GM12878 (cell line): ENCODE measurements around the gene SORBS2. TPM values are rescaled to one million over a fixed set of nuclear protein-coding genes. Genes with fewer than 3 reads are reported as not detected.

Experiments
- ATAC-seq: fragments of 200-7000 bp; cut with Tn5 transposase; 3 replicates; pipeline ENCODE4 v1.9.1; 2020; ENCODE audit warnings: mild to moderate bottlenecking, moderate library complexity
- BruUV-seq: library from RNA; stranded (reverse); fragments of 400-500 nt; replicated peaks from 2 replicates; lab custom pipeline; 2021; lab: Mats Ljungman, UMichigan
- CTCF ChIA-PET: fragments of 300-600 bp; sonication (Branson Sonifier 250); formaldehyde crosslinking; extraction: SDS; loops from one replicate; lab custom pipeline; 2021; ENCODE audit warnings: inconsistent platforms; lab: Yijun Ruan, JAX
- POLR2A ChIA-PET: fragments of 350-600 bp; formaldehyde crosslinking; extraction: SDS; loops from one replicate; lab custom pipeline; 2021; ENCODE audit warnings: inconsistent platforms; lab: Charles Lee
- RAD21 ChIA-PET: fragments of 300-600 bp; sonication (Branson Sonifier 250); formaldehyde crosslinking; loops from one replicate; lab custom pipeline; 2023; ENCODE audit warnings: antibody characterized with exemption; ENCODE audit not compliant: unreplicated experiment; lab: Charles Lee
- SMC1A ChIA-PET: fragments of 300-600 bp; sonication (Branson Sonifier 250); formaldehyde crosslinking; loops from one replicate; lab custom pipeline; 2023; ENCODE audit not compliant: unreplicated experiment, uncharacterized antibody; lab: Charles Lee
- DNase-seq: peaks from one replicate; pipeline ENCODE4 v3.0.0-alpha.2; 2011; ENCODE audit warnings: low read depth, low spot score
- FAIRE-seq: peaks from 3 replicates; lab custom pipeline; 2011; peaks lifted over from hg19 to GRCh38; lab: Jason Lieb, UNC
- H2AFZ ChIP-seq: 2 replicates; pipeline ENCODE4 v1.6.0; 2011; ENCODE audit warnings: low read depth, low read length, control low read depth; ENCODE audit not compliant: control insufficient read depth
- H3K27ac ChIP-seq: 2 replicates; pipeline ENCODE4 v1.5.1; 2011; ENCODE audit warnings: control low read depth; ENCODE audit not compliant: control insufficient read depth, insufficient read depth
- H3K27me3 ChIP-seq, 2 experiments: replicated peaks in 1 of 2; 2 replicates each; pipeline versions ENCODE4 v1.6.0 to v1.6.1; 2011; ENCODE audit warnings: low read length in 1 of 2; ENCODE audit not compliant: control insufficient read depth in 2 of 2, insufficient read depth in 2 of 2
- H3K36me3 ChIP-seq, 2 experiments: 2 replicates each; pipeline ENCODE4 v1.5.1; 2011; ENCODE audit warnings: low read length in 1 of 2; ENCODE audit not compliant: control insufficient read depth in 2 of 2, insufficient read depth in 2 of 2
- H3K4me1 ChIP-seq: 2 replicates; pipeline ENCODE4 v1.6.1; 2011; ENCODE audit warnings: mild to moderate bottlenecking, low read length, moderate library complexity, mixed read lengths; ENCODE audit not compliant: control insufficient read depth, insufficient read depth
- H3K4me2 ChIP-seq: 2 replicates; pipeline ENCODE4 v1.6.0; 2011; ENCODE audit warnings: control low read depth; ENCODE audit not compliant: control insufficient read depth, insufficient read depth
- H3K4me3 ChIP-seq: fragments of 200-600 bp; sonication (generic); 2 replicates; pipeline ENCODE4 v1.5.1; 2016
- H3K79me2 ChIP-seq: 2 replicates; pipeline ENCODE4 v1.6.0; 2011; ENCODE audit warnings: low read length; ENCODE audit not compliant: control insufficient read depth, insufficient read depth
- H3K9ac ChIP-seq: 2 replicates; pipeline ENCODE4 v1.8.0; 2011; ENCODE audit warnings: low read length, control low read depth, mixed read lengths; ENCODE audit not compliant: control insufficient read depth, insufficient read depth
- H3K9me3 ChIP-seq: replicated peaks from 3 replicates; pipeline ENCODE4 v1.5.1; 2011; ENCODE audit warnings: mild to moderate bottlenecking, low read length; ENCODE audit not compliant: control insufficient read depth, insufficient read depth
- H4K20me1 ChIP-seq: 2 replicates; pipeline ENCODE4 v1.6.0; 2011; ENCODE audit not compliant: control insufficient read depth, insufficient read depth
- BACH1 ChIP-seq: fragments of 450-650 bp; IDR thresholded peaks from 2 replicates; pipeline ENCODE4 v1.6.1; 2017; ENCODE audit warnings: mild to moderate bottlenecking, borderline replicate concordance
- DPF2 ChIP-seq: fragments of 450-650 bp; IDR thresholded peaks from 2 replicates; pipeline ENCODE4 v1.6.1; 2017; ENCODE audit warnings: mild to moderate bottlenecking
- ESRRA ChIP-seq: IDR thresholded peaks from 2 replicates; pipeline ENCODE4 v1.6.1; 2012; ENCODE audit warnings: mild to moderate bottlenecking, low read length, improper control_type of control experiment
- GATAD2B ChIP-seq: fragments of 450-650 bp; conservative IDR thresholded peaks from 2 replicates; pipeline ENCODE4 v1.6.1; 2017; ENCODE audit warnings: low read depth, mild to moderate bottlenecking, moderate library complexity
- IRF4 ChIP-seq: IDR thresholded peaks from 2 replicates; pipeline ENCODE4 v1.6.1; 2011; ENCODE audit warnings: low read depth, low read length
- MEF2B ChIP-seq: fragments of 450-650 bp; IDR thresholded peaks from 2 replicates; pipeline ENCODE4 v1.6.1; 2018; ENCODE audit warnings: mild to moderate bottlenecking, moderate library complexity; ENCODE audit not compliant: partially characterized antibody, poor library complexity, severe bottlenecking
- NBN ChIP-seq: fragments of 450-650 bp; IDR thresholded peaks from 2 replicates; pipeline ENCODE4 v1.6.1; 2016
- NRF1 ChIP-seq: conservative IDR thresholded peaks from 2 replicates; pipeline ENCODE4 v1.6.1; 2011; ENCODE audit warnings: mild to moderate bottlenecking, low read depth, low read length, improper control_type of control experiment
- SMC3 ChIP-seq: IDR thresholded peaks from 2 replicates; pipeline ENCODE4 v1.6.1; 2011; ENCODE audit warnings: low read length, improper control_type of control experiment, borderline replicate concordance
- TARDBP ChIP-seq: IDR thresholded peaks from 2 replicates; pipeline ENCODE4 v1.6.1; 2016; ENCODE audit warnings: borderline replicate concordance
- WGBS: methylation state at CpG from one replicate; pipeline ENCODE4 v1.1.6; 2016; ENCODE audit warnings: low lambda C conversion rate; ENCODE audit not compliant: insufficient replicate concordance, insufficient coverage; ENCODE audit errors: missing lambda C conversion rate; 5-methylcytosine and 5-hydroxymethylcytosine counted together
- in situ Hi-C: fragments of 300-500 bp; cut with MboI; formaldehyde crosslinking; loops from 9 replicates; pipeline ENCODE4 v1.14.3; 2018; ENCODE audit warnings: mixed read lengths
- intact Hi-C: fragments of 100-400 bp; cut with micrococcal nuclease; formaldehyde crosslinking; loops from one replicate; pipeline ENCODE4 v1.14.2; 2022; ENCODE audit not compliant: unreplicated experiment
- polyA plus RNA-seq, 11 experiments: library from polyadenylated mRNA; depleted of rRNA in 4 of 11; unstranded in 6 of 11; stranded (reverse) in 5 of 11; fragments of >200 nt; fragmentation: Nextera tagmentation in 4 of 11; fragmentation: Illumina TruSeq in 1 of 11; extraction: Ambion mirVana in 4 of 11; extraction: Trizol in 1 of 11; gene quantifications; 1 replicate in 1 of 11; 2 replicates in 10 of 11; pipeline versions ENCODE4 v1.2.1 to v1.2.3, GENCODE V29; 2011 to 2016; ENCODE audit warnings: inconsistent platforms in 2 of 11, missing spikeins in 2 of 11, low read depth in 1 of 11
- total RNA-seq, 4 experiments: library from RNA; depleted of rRNA in 3 of 4; stranded (reverse); fragments of >200 nt in 3 of 4; fragmentation: Illumina TruSeq in 1 of 4; extraction: Trizol in 1 of 4; gene quantifications; 2 replicates each; pipeline versions ENCODE4 v1.2.1 to v1.2.3, GENCODE V29; 2013 to 2021
- TF ChIP-seq, protein P1 (sequence below): fragments of 450-650 bp; formaldehyde crosslinking; IDR thresholded peaks from 2 replicates; pipeline ENCODE4 v1.4.0; 2022; ENCODE audit warnings: mild to moderate bottlenecking, moderate library complexity
- TF ChIP-seq, protein P2 (sequence below): fragments of 150-350 bp; IDR thresholded peaks from 2 replicates; pipeline ENCODE4 v1.6.1; 2016; ENCODE audit warnings: low read depth, low read length
- TF ChIP-seq, protein P3 (sequence below): fragments of 450-650 bp; IDR thresholded peaks from 2 replicates; pipeline ENCODE4 v1.6.1; 2014; ENCODE audit warnings: mild to moderate bottlenecking

Gene SORBS2
- total and polyA plus RNA-seq, 10 of the 15 experiments (the other 5 are each of a cell fraction or from before 2014, with no cell fraction given) = 0.06 to 3.0 (median 0.79) TPM

- TF ChIP-seq GATAD2B = no peak
- TF ChIP-seq, protein P1, sequence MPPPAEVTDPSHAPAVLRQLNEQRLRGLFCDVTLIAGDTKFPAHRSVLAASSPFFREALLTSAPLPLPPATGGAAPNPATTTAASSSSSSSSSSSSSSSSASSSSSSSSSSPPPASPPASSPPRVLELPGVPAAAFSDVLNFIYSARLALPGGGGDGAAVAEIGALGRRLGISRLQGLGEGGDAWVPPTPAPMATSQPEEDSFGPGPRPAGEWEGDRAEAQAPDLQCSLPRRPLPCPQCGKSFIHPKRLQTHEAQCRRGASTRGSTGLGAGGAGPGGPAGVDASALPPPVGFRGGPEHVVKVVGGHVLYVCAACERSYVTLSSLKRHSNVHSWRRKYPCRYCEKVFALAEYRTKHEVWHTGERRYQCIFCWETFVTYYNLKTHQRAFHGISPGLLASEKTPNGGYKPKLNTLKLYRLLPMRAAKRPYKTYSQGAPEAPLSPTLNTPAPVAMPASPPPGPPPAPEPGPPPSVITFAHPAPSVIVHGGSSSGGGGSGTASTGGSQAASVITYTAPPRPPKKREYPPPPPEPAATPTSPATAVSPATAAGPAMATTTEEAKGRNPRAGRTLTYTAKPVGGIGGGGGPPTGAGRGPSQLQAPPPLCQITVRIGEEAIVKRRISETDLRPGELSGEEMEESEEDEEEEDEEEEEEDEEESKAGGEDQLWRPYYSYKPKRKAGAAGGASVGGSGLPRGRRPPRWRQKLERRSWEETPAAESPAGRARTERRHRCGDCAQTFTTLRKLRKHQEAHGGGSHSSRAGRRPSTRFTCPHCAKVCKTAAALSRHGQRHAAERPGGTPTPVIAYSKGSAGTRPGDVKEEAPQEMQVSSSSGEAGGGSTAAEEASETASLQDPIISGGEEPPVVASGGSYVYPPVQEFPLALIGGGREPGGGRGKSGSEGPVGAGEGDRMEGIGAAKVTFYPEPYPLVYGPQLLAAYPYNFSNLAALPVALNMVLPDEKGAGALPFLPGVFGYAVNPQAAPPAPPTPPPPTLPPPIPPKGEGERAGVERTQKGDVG (CRISPR knock-in tag) = no peak
- no peak for TF ChIP-seq NBN
Observed at GRCh38 chr4:185835814-185836213, 23.8 kb upstream of the SORBS2 start (continued).

- no TSS peak for BruUV-seq
- Histone ChIP-seq H3K27me3 (0 out of 4 replicates have a peak, but pooled peaks cover 0 to 2% of the 10 kb centered on the region in 2 experiments), H3K4me3 (no peak overlapping the region), H3K4me1 (no peaks in the 10 kb centered on the region), H3K4me2 (no peak overlapping the region), H3K9ac (no peak overlapping the region), H3K79me2 (no peaks in the 10 kb centered on the region), H4K20me1 (no peaks in the 10 kb centered on the region), H3K27ac (no peak overlapping the region), H2AFZ (no peak overlapping the region), H3K9me3 (no peaks in the 10 kb centered on the region)
- ChIA-PET POLR2A (no interaction called here), CTCF (no interaction called here), SMC1A (no interaction called here), RAD21 (no interaction called here)
- in situ Hi-C loops (no loop called here), intact Hi-C loops (no loop called here)
- WGBS = 84% methylated on average over 4 of the region's 4 CpGs
- ATAC-seq (no peak), FAIRE-seq (no peak), DNase-seq (no peak)
- no peak for TF ChIP-seq TARDBP
- TF ChIP-seq, protein P2, sequence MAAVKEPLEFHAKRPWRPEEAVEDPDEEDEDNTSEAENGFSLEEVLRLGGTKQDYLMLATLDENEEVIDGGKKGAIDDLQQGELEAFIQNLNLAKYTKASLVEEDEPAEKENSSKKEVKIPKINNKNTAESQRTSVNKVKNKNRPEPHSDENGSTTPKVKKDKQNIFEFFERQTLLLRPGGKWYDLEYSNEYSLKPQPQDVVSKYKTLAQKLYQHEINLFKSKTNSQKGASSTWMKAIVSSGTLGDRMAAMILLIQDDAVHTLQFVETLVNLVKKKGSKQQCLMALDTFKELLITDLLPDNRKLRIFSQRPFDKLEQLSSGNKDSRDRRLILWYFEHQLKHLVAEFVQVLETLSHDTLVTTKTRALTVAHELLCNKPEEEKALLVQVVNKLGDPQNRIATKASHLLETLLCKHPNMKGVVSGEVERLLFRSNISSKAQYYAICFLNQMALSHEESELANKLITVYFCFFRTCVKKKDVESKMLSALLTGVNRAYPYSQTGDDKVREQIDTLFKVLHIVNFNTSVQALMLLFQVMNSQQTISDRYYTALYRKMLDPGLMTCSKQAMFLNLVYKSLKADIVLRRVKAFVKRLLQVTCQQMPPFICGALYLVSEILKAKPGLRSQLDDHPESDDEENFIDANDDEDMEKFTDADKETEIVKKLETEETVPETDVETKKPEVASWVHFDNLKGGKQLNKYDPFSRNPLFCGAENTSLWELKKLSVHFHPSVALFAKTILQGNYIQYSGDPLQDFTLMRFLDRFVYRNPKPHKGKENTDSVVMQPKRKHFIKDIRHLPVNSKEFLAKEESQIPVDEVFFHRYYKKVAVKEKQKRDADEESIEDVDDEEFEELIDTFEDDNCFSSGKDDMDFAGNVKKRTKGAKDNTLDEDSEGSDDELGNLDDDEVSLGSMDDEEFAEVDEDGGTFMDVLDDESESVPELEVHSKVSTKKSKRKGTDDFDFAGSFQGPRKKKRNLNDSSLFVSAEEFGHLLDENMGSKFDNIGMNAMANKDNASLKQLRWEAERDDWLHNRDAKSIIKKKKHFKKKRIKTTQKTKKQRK = no peak
- TF ChIP-seq IRF4 = no peak
- no peak for TF ChIP-seq NRF1
- TF ChIP-seq, protein P3, sequence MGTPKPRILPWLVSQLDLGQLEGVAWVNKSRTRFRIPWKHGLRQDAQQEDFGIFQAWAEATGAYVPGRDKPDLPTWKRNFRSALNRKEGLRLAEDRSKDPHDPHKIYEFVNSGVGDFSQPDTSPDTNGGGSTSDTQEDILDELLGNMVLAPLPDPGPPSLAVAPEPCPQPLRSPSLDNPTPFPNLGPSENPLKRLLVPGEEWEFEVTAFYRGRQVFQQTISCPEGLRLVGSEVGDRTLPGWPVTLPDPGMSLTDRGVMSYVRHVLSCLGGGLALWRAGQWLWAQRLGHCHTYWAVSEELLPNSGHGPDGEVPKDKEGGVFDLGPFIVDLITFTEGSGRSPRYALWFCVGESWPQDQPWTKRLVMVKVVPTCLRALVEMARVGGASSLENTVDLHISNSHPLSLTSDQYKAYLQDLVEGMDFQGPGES = no peak
- TF ChIP-seq MEF2B = no peak
- no peak for TF ChIP-seq SMC3
- no peak for TF ChIP-seq DPF2
- no peak for TF ChIP-seq ESRRA
- no peak for TF ChIP-seq BACH1
- TF ChIP-seq, all 136 proteins: peak for 0
- H3K36me3 ChIP-seq = no peaks in the 10 kb centered on the region
Observed at GRCh38 chr4:185835336-185835735, 23.3 kb upstream of the SORBS2 start.
